IgD-negative memory B cell (primary cell): Measurements from ENCODE around the gene ABHD16B. TPM values are rescaled to one million over a fixed set of nuclear protein-coding genes. Genes with fewer than 3 reads are reported as not detected.
A peak's percentile ranks its signal among the peaks of the same experiment; 100 is the strongest.
"Not testable (repeated sequence)": the region's sequence is repeated elsewhere in the genome, so short reads cannot be mapped to it uniquely, and the experiment has no call there.

ENCODE experiments used
- H3K27ac Mint-ChIP-seq, 3 donors: one replicate each; pipeline ENCODE4 v1.8.0; 2020 to 2022; ENCODE audit warnings: mild to moderate bottlenecking in 3 of 3, mixed read lengths in 3 of 3, moderate library complexity in 1 of 3
- H3K27me3 Mint-ChIP-seq: one replicate; pipeline ENCODE4 v1.8.0; 2021; ENCODE audit warnings: mixed read lengths
- H3K36me3 Mint-ChIP-seq: one replicate; pipeline ENCODE4 v1.8.0; 2020; ENCODE audit warnings: mild to moderate bottlenecking, mixed read lengths
- H3K4me1 Mint-ChIP-seq, 3 donors: one replicate each; pipeline ENCODE4 v1.8.0; 2020 to 2022; ENCODE audit warnings: mixed read lengths in 3 of 3, mild to moderate bottlenecking in 1 of 3
- H3K4me3 Mint-ChIP-seq, 4 donors: one replicate each; pipeline ENCODE4 v1.8.0; 2020 to 2022; ENCODE audit warnings: mild to moderate bottlenecking in 4 of 4, mixed read lengths in 4 of 4, moderate library complexity in 3 of 4
- H3K9me3 Mint-ChIP-seq, 3 donors: one replicate each; pipeline ENCODE4 v1.8.0; 2020 to 2021; ENCODE audit warnings: mixed read lengths in 3 of 3, mild to moderate bottlenecking in 1 of 3
- polyA plus RNA-seq: library from polyadenylated mRNA; unstranded; fragments of 300-500 nt; fragmentation: Illumina TruSeq; gene quantifications from one replicate; pipeline ENCODE4 v1.2.3, GENCODE V29; 2021

The ABHD16B gene
- polyA plus RNA-seq, 1 donor from 2014 or later: 0.19 TPM

GRCh38 chr20:63857764-63858392, 3.4 kb upstream of the ABHD16B start:
- H3K27ac Mint-ChIP-seq: peak overlapping the region in 1 of 3 donors; percentile 89
- H3K9me3 Mint-ChIP-seq: no peaks in the 10 kb centered on the region
- no peaks in the 10 kb centered on the region for H3K27me3 Mint-ChIP-seq
- H3K4me1 Mint-ChIP-seq: peaks cover 5 to 16% (median 7%) of the 10 kb centered on the region in 3 donors
- H3K4me3 Mint-ChIP-seq: peak overlapping the region in 1 of 4 donors; percentile 21
- peaks cover 1% of the 10 kb centered on the region for H3K36me3 Mint-ChIP-seq

- peak overlapping the region in 2 of 4 donors; percentile 51 to 52 for H3K4me3 Mint-ChIP-seq
- no peaks in the 10 kb centered on the region for H3K9me3 Mint-ChIP-seq
- no peaks in the 10 kb centered on the region for H3K27me3 Mint-ChIP-seq
- H3K4me1 Mint-ChIP-seq: peaks cover 5 to 20% (median 9%) of the 10 kb centered on the region in 3 donors
- H3K36me3 Mint-ChIP-seq: peaks cover 4% of the 10 kb centered on the region
- peak overlapping the region in 1 of 3 donors; percentile 53 for H3K27ac Mint-ChIP-seq
Measured at GRCh38 chr20:63858393-63859165, 2.7 kb upstream of the ABHD16B start.

- Mint-ChIP-seq H3K4me3 (no peak overlapping the region), H3K9me3 (no peaks in the 10 kb centered on the region), H3K27me3 (no peaks in the 10 kb centered on the region), H3K4me1 (peaks cover 11 to 26% (median 14%) of the 10 kb centered on the region in 3 donors), H3K36me3 (peaks cover 4% of the 10 kb centered on the region), H3K27ac (peak overlapping the region in 1 of 3 donors; percentile 53)
Measured at GRCh38 chr20:63859166-63859699, 2.1 kb upstream of the ABHD16B start.

- peaks cover 4% of the 10 kb centered on the region for H3K36me3 Mint-ChIP-seq
- H3K9me3 Mint-ChIP-seq: no peaks in the 10 kb centered on the region
- no peaks in the 10 kb centered on the region for H3K27me3 Mint-ChIP-seq
- H3K27ac Mint-ChIP-seq: peak overlapping the region; percentile 51 to 82 (median 59)
- peak overlapping the region in 2 of 4 donors; percentile 32 to 44 for H3K4me3 Mint-ChIP-seq
- H3K4me1 Mint-ChIP-seq: peaks cover 16 to 29% (median 18%) of the 10 kb centered on the region in 3 donors
Measured at GRCh38 chr20:63860325-63861051, 810 bp upstream of the ABHD16B start.

- Mint-ChIP-seq H3K27ac (peak overlapping the region in 1 of 3 donors; percentile 62), H3K36me3 (peaks cover 4% of the 10 kb centered on the region), H3K9me3 (no peaks in the 10 kb centered on the region), H3K4me1 (peaks cover 11 to 29% (median 17%) of the 10 kb centered on the region in 3 donors), H3K27me3 (no peaks in the 10 kb centered on the region), H3K4me3 (no peak overlapping the region)
Measured at GRCh38 chr20:63861981-63862901, 943 bp downstream of the ABHD16B start.

GRCh38 chr20:63863021-63863797, 1.9 kb downstream of the ABHD16B start:
- Mint-ChIP-seq H3K4me1 (peaks cover 11 to 23% (median 18%) of the 10 kb centered on the region in 3 donors), H3K9me3 (no peaks in the 10 kb centered on the region), H3K27me3 (no peaks in the 10 kb centered on the region), H3K27ac (peak overlapping the region; percentile 87 to 99 (median 98)), H3K36me3 (peaks cover 4% of the 10 kb centered on the region), H3K4me3 (peak overlapping the region; percentile 82 to 98 (median 96))

GRCh38 chr20:63863798-63864544, 2.7 kb downstream of the ABHD16B start:
- Mint-ChIP-seq H3K9me3 (no peaks in the 10 kb centered on the region), H3K27me3 (no peaks in the 10 kb centered on the region), H3K4me1 (peaks cover 11 to 21% (median 16%) of the 10 kb centered on the region in 3 donors), H3K36me3 (peaks cover 4% of the 10 kb centered on the region), H3K4me3 (peak overlapping the region; percentile 82 to 98 (median 96)), H3K27ac (peak overlapping the region; percentile 87 to 99 (median 98))

- Mint-ChIP-seq H3K4me3 (peak overlapping the region; percentile 82 to 98 (median 96)), H3K36me3 (peaks cover 4% of the 10 kb centered on the region), H3K9me3 (no peaks in the 10 kb centered on the region), H3K27ac (peak overlapping the region; percentile 87 to 99 (median 98)), H3K4me1 (peaks cover 11 to 19% (median 16%) of the 10 kb centered on the region in 3 donors), H3K27me3 (no peaks in the 10 kb centered on the region)
Measured at GRCh38 chr20:63864545-63864977, 3.3 kb downstream of the ABHD16B start.

GRCh38 chr20:63864978-63865640, 3.8 kb downstream of the ABHD16B start, which contains the start of gene TPD52L2:
Gene TPD52L2, plus strand, starts transcription at chr20:63865270. Its CDS starts 96 bp downstream, at chr20:63865366.
- Mint-ChIP-seq H3K27me3 (no peaks in the 10 kb centered on the region), H3K4me1 (peaks cover 11 to 19% (median 16%) of the 10 kb centered on the region in 3 donors), H3K36me3 (peaks cover 4% of the 10 kb centered on the region), H3K4me3 (peak within 1 kb of the TSS; percentile 82 to 98 (median 96)), H3K27ac (peak within 1 kb of the TSS; percentile 87 to 99 (median 98)), H3K9me3 (no peaks in the 10 kb centered on the region)

- H3K27me3 Mint-ChIP-seq, H3K36me3 Mint-ChIP-seq, H3K9me3 Mint-ChIP-seq: not testable (repeated sequence)
- Mint-ChIP-seq H3K4me1 (peaks cover 11 to 19% (median 16%) of the 10 kb centered on the region in 3 donors), H3K4me3 (peak overlapping the region in 3 of 4 donors; percentile 23 to 38 (median 27)), H3K27ac (peak overlapping the region in 2 of 3 donors; percentile 27 to 39)
Measured at GRCh38 chr20:63867042-63867441, 5.7 kb downstream of the ABHD16B start.

- no peaks in the 10 kb centered on the region for H3K9me3 Mint-ChIP-seq
- H3K27me3 Mint-ChIP-seq: no peaks in the 10 kb centered on the region
- peaks cover 11 to 18% (median 16%) of the 10 kb centered on the region in 3 donors for H3K4me1 Mint-ChIP-seq
- no peaks in the 10 kb centered on the region for H3K36me3 Mint-ChIP-seq
- H3K4me3 Mint-ChIP-seq: peak overlapping the region in 1 of 4 donors; percentile 79
- peak overlapping the region; percentile 4 to 59 (median 22) for H3K27ac Mint-ChIP-seq
Measured at GRCh38 chr20:63868264-63868663, 7.0 kb downstream of the ABHD16B start.

GRCh38 chr20:63873477-63873971, 12.2 kb downstream of the ABHD16B start:
- Mint-ChIP-seq H3K27ac (no peak overlapping the region), H3K4me3 (no peak overlapping the region), H3K4me1 (no peaks in the 10 kb centered on the region)

More at GRCh38 chr20:63873477-63873971, 12.2 kb downstream of the ABHD16B start:
- Mint-ChIP-seq H3K9me3 (no peaks in the 10 kb centered on the region), H3K27me3 (no peaks in the 10 kb centered on the region), H3K36me3 (peaks cover 4% of the 10 kb centered on the region)
